Duodenal mucosa (tissue), 2 donors: ENCODE measurements around the gene NFIB.

Source experiments
- H3K27ac ChIP-seq: one replicate; pipeline ENCODE4 v1.7.0; 2013; ENCODE audit warnings: low read depth, low read length
- H3K27me3 ChIP-seq, 2 donors: one replicate each; pipeline ENCODE4 v1.7.0; 2013; ENCODE audit warnings: low read length in 2 of 2, control low read depth in 1 of 2; ENCODE audit not compliant: insufficient read depth in 2 of 2, control insufficient read depth in 1 of 2
- H3K36me3 ChIP-seq, 2 donors: one replicate each; pipeline ENCODE4 v1.7.0; 2013; ENCODE audit warnings: low read length in 2 of 2, control low read depth in 1 of 2; ENCODE audit not compliant: insufficient read depth in 2 of 2, control insufficient read depth in 1 of 2
- H3K4me1 ChIP-seq, 2 donors: one replicate each; pipeline ENCODE4 v1.7.0; 2013; ENCODE audit warnings: low read length in 2 of 2, control low read depth in 1 of 2; ENCODE audit not compliant: insufficient read depth in 2 of 2, control insufficient read depth in 1 of 2
- H3K4me3 ChIP-seq, 2 donors: one replicate each; pipeline ENCODE4 v1.7.0; 2013; ENCODE audit warnings: low read length in 2 of 2, low read depth in 1 of 2
- H3K9ac ChIP-seq, 2 donors: one replicate each; pipeline ENCODE4 v1.7.0; 2013; ENCODE audit warnings: low read length in 2 of 2, low read depth in 1 of 2
- H3K9me3 ChIP-seq, 2 donors: one replicate each; pipeline ENCODE4 v1.7.0; 2013; ENCODE audit warnings: low read length in 2 of 2, control low read depth in 1 of 2; ENCODE audit not compliant: control insufficient read depth in 1 of 2

NFIB gene

DNA sequence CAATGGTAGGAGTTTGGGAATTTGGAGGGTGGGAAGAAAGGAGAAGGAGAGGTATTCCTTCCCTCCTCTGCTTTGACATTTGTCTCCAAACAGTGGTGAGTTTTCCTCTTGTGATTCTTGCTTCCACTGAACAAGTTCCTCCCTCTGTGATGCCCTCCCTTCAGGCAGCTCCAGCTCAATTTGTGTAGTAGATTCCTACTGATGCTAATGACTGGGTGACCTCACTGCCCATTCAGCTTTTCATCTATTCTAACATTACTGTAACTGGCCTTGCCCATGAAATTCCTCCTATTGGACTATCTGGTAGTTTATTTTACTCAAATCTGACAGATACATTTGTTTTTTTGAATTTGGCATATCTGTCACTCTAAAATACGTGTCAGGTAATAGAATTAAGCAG lies 121.4 kb downstream of the NFIB start:
- Histone ChIP-seq H3K9me3 (no peaks in the 10 kb centered on the region), H3K27ac (no peak overlapping the region), H3K36me3 (no peaks in the 10 kb centered on the region), H3K27me3 (no peaks in the 10 kb centered on the region), H3K4me1 (peaks cover 2 to 12% of the 10 kb centered on the region in 2 donors), H3K9ac (no peak overlapping the region), H3K4me3 (no peak overlapping the region)

DNA sequence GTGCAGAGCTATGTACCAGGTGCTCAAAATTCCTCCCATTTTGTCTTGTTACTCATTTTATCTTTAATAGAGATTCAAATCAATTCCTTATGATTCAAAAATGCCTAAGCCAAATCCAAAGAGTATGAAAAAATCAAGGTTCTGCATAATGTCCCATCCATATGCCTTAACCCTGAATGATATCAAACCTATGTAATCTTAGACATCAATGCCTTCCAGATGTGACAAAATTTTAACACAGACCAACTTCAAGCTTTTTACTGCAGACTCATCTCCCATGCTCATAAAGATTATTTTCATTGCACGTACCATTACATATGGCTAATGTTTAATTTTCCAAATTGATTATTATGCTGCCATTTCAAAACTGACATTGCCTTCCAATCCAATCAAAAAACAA lies 122.4 kb downstream of the NFIB start:
- Histone ChIP-seq H3K27me3 (no peaks in the 10 kb centered on the region), H3K4me1 (peaks cover 0 to 8% of the 10 kb centered on the region in 2 donors), H3K9me3 (no peaks in the 10 kb centered on the region), H3K27ac (no peak overlapping the region), H3K4me3 (no peak overlapping the region), H3K9ac (no peak overlapping the region), H3K36me3 (no peaks in the 10 kb centered on the region)

DNA sequence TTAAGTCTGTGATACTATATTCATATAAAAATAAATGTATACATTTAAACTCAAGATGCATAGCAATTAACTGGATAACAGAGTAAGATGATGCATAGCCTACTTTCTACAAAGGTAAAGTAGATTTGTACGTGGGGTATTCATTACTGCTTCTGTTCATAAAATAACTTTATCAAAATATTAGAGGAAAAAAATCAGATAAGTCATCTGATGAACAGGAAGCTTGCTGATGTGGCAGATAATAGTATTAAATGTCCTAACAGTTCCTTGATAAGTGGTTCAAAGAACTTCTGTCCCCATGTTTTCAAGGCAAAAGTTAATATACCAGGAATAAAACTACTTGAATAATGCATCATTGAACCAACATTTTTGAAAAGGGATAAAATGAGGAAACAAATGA lies 123.7 kb downstream of the NFIB start:
- no peaks in the 10 kb centered on the region for H3K9me3 ChIP-seq
- H3K4me1 ChIP-seq: peaks cover 0 to 8% of the 10 kb centered on the region in 2 donors
- no peak overlapping the region for H3K9ac ChIP-seq
- H3K4me3 ChIP-seq: no peak overlapping the region
- no peaks in the 10 kb centered on the region for H3K27me3 ChIP-seq
- no peaks in the 10 kb centered on the region for H3K36me3 ChIP-seq
- H3K27ac ChIP-seq: no peak overlapping the region

DNA sequence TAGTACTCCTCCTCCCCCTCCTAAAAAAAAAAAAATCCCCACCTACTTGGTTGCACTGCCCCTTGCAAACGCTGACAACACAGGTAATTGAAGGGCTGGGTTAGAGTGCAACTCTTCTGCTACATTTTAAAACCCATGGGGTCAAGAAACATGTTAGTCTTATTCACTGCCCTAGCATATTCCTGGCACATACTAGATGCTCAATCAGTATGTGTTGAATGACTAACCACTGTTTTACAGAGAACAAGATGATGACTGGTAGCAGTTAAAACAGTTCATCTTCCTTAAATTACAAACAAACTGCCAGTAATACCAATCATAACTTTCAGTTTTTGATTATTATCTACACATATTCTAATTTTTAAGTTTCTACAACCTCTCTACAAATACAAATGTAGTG lies 124.4 kb downstream of the NFIB start:
- Histone ChIP-seq H3K4me3 (no peak overlapping the region), H3K9me3 (no peaks in the 10 kb centered on the region), H3K4me1 (peaks cover 0 to 8% of the 10 kb centered on the region in 2 donors), H3K9ac (no peak overlapping the region), H3K36me3 (no peaks in the 10 kb centered on the region), H3K27me3 (no peaks in the 10 kb centered on the region), H3K27ac (no peak overlapping the region)

DNA sequence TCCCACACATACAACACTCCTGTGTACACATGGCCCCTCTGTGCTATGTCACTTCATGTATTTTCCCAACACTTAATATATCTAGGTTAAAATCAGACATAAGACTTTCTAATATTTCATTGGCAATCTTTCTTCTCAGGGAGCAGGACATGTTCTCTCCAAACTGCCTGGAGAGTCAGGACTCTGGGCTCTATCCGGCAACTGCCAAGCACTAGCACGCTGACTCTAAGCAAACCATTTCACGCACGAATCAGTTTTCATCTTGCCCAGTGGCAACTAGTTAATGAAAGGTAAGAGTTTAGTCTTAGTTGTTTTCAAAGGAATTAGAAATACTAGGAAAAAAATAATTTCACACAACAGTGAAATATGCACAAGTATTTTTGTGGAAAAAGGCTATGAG lies 124.8 kb downstream of the NFIB start:
- Histone ChIP-seq H3K4me3 (no peak overlapping the region), H3K4me1 (peaks cover 0 to 8% of the 10 kb centered on the region in 2 donors), H3K9ac (no peak overlapping the region), H3K27me3 (no peaks in the 10 kb centered on the region), H3K9me3 (no peaks in the 10 kb centered on the region), H3K36me3 (no peaks in the 10 kb centered on the region), H3K27ac (no peak overlapping the region)

DNA sequence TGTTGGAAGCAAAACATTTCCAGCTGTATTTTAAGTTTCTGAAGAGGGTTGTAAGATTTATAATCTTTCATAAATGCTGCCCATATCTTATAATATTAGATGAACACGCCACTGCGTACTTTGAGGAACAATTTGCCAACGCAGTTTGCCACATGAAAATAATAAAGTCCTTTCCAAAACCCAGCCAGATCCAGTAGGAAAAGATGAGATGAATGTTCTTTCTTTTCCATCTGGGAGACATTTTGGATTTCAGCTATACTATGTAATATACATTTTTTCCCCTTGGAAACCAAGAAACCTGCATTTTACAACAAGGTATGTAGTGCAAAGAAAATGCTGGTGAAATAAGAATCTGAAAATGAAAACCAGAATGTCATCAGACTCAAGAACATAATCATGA lies 125.4 kb downstream of the NFIB start:
- Histone ChIP-seq H3K9me3 (no peaks in the 10 kb centered on the region), H3K4me1 (peaks cover 0 to 8% of the 10 kb centered on the region in 2 donors), H3K36me3 (no peaks in the 10 kb centered on the region), H3K4me3 (no peak overlapping the region), H3K27ac (no peak overlapping the region), H3K9ac (no peak overlapping the region), H3K27me3 (no peaks in the 10 kb centered on the region)

DNA sequence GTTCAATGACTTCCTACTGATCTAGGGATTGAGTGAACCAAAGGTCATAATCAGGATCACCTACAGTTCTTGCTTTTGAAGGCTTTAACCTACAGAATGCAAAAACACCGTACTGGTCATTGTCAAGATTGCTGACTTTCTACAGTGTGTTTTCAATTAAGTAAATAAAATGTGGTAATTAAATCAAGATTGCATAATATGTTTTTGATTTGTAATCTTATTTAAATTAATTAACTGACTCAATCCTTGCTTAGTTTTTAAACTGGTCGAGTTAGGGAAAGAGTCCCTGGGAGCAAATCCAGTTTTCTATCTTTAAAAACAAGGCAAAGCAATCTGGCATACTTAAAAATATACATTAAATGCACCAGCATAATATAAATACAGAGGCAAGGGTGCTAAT lies 125.9 kb downstream of the NFIB start:
- Histone ChIP-seq H3K27me3 (no peaks in the 10 kb centered on the region), H3K4me1 (peaks cover 0 to 8% of the 10 kb centered on the region in 2 donors), H3K9ac (no peak overlapping the region), H3K36me3 (no peaks in the 10 kb centered on the region), H3K4me3 (no peak overlapping the region), H3K9me3 (no peaks in the 10 kb centered on the region), H3K27ac (no peak overlapping the region)

DNA sequence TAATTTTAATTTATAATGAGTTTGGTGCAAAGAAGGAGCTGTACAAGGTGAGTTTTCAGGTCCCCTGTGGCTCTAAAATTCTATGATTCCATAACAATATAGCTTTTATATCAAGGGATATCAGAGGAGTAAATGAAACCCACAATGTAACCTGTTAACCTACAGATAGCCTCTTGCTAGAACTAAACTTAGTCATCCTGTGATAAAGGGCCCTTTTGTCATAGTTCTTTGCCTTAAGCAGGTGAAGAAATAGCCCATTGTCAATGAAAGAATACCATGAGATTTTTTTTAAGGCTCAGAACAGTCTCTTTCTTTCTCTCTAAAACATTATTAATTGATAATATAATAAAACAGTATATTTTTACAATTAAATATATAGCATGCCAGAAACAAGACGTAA lies 127.8 kb downstream of the NFIB start:
- Histone ChIP-seq H3K4me1 (peaks cover 4 to 15% of the 10 kb centered on the region in 2 donors), H3K4me3 (no peak overlapping the region), H3K27me3 (no peaks in the 10 kb centered on the region), H3K36me3 (no peaks in the 10 kb centered on the region), H3K9ac (no peak overlapping the region), H3K27ac (no peak overlapping the region), H3K9me3 (no peaks in the 10 kb centered on the region)

DNA sequence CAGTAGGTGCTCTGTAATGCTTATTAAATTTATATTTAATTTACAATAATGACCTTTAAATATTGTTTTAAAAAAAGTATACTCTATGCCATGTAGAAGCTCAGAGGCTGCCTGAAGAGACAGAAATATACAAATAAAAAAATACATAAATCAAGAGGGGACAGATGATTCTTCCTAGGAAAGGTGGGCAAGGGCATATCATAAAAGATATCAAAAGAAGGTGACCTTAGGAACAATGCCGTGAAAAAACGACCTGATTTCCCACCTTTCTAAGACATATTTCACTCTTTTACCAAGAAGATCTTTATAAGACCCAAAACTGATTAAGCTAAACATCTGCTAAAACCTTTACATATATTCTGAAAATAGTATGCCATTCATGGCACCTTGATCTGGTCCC lies 128.9 kb downstream of the NFIB start:
- Histone ChIP-seq H3K27ac (no peak overlapping the region), H3K9me3 (no peaks in the 10 kb centered on the region), H3K27me3 (no peaks in the 10 kb centered on the region), H3K36me3 (no peaks in the 10 kb centered on the region), H3K4me3 (no peak overlapping the region), H3K9ac (no peak overlapping the region), H3K4me1 (peaks cover 14 to 24% of the 10 kb centered on the region in 2 donors)

DNA sequence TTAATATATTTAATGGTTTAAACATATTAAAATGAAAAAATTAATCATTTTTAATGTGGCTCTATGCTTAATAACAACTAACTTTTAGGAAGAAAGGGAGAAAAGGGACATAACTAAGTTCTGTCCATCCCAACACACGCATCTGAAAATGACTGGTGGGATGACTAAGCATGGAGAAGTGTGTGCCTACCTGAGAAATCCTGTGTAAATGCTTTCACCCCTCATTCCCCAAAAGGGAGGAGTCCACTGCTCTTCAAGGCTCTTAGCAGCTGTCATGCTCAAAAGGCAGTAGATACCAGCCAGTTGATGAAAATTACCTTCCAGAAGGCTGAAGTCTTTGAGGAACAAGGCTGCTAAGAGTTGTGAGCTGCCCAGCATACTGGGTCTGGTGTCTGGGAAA lies 130.9 kb downstream of the NFIB start:
- Histone ChIP-seq H3K9me3 (no peaks in the 10 kb centered on the region), H3K27ac (no peak overlapping the region), H3K4me3 (no peak overlapping the region), H3K36me3 (no peaks in the 10 kb centered on the region), H3K9ac (no peak overlapping the region), H3K27me3 (no peaks in the 10 kb centered on the region), H3K4me1 (peaks cover 14 to 31% of the 10 kb centered on the region in 2 donors)

DNA sequence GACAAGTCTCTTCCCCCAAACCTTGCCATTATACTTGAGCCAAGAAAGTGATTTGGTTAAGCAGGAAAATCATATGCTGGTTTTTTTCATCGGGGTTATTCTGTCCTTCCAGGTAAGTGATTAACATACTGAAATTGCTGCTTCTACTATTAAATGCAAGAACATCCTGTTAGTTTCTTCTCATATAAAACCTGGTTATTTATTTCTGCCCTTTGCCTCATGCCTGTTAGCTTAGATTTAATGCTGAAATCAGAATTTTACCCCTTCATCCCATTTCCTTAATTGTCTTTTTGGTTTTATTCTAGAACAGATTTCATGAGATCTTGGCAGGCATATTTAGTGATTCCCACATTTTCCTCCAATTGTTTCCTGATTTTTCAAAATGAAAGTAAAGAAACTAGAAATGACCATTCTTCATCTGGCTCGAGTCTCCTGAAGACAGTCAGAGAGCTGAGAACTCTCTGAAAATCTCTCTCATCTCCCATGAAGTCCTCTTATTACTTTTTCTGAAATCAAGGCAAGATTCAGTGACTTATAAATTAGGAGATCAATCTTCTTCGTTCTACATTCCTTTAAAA lies 132.9 kb downstream of the NFIB start:
- no peaks in the 10 kb centered on the region for H3K36me3 ChIP-seq
- H3K27me3 ChIP-seq: no peaks in the 10 kb centered on the region
- H3K9me3 ChIP-seq: no peaks in the 10 kb centered on the region
- H3K4me1 ChIP-seq: peaks cover 14 to 23% of the 10 kb centered on the region in 2 donors
- H3K4me3 ChIP-seq: peak overlapping the region; percentile 25 to 29
- peak overlapping the region in 1 of 2 donors; percentile 37 for H3K9ac ChIP-seq
- no peak overlapping the region for H3K27ac ChIP-seq
